H54 (cell line): ENCODE measurements around the gene PNPLA5.

Source experiments
- DNase-seq: peaks from one replicate; pipeline ENCODE4 v3.0.0; 2011; ENCODE audit warnings: low spot score, mixed read lengths; ENCODE audit not compliant: insufficient read length
- FAIRE-seq: peaks from 3 replicates; lab custom pipeline; 2011; peaks lifted over from hg19 to GRCh38; lab: Jason Lieb, UNC
- POLR2A ChIP-seq: IDR thresholded peaks from 2 replicates; pipeline ENCODE4 v1.6.1; 2011; ENCODE audit warnings: low read depth, mild to moderate bottlenecking, low read length

Gene PNPLA5

DNA sequence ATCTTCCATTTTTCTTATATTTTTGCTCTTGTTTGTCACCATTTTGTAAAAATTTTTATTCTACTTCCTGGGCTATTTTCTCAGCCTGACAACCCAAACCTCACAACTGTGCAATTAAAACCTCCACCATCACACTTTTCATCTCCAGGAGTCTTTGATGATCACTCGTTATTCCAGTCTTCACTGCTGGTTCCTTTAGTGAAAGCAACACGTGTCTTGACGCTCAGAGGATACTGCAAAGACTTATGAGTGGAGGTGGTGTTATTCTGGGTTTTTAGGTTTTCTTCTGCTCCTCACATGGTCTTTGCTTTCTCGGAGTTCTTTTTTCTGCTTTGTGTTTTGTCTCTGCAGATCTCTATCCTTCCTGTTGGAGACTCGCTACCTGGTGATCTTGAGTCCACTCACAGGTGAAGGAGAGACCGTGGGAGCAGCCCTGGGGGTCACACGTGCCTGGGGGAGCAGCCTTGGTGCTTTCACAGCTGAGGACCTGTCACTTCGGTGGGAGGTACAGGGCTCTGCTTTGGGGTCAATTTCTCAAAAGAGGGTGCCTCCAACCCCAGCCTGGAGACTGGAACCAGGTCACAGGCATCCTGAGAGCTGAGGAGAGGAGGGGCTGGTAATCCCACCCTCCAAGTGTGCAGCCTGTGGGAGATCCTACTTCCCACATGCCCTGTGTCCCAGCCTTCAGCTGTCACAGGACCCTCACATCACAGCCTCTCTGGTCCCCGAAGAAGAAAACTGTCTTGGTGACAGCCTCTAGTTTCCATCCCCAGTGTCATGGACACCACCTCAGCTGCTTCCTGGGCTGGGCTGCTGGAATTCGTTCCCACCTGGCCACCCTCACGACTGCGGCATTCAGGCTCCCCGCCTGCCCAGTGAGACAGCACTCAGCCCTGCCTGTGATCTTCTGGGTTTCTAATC lies 40.5 kb downstream of the PNPLA5 start:
- FAIRE-seq (no peak), DNase-seq (no peak)
- no peak for TF ChIP-seq POLR2A

DNA sequence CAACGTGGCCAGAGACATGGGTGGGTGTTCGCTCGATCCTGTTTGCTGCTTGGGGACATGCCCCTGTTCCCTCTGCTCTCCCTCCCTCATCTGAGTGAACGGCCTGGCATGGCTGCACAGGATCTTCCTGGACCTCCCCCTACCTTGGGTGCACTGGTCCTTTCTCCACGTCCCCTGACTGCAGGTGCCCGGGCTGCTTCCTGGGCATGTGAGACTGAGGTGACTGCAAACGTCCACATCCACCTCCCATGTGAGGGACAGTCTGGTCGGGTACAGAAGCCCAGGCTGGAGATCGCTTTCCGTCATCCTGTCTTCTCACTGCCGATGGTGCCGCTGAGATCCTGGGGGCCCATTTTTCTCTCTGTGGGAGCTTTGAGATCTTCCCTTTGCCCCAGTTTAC lies 41.3 kb downstream of the PNPLA5 start:
- FAIRE-seq (no peak), DNase-seq (no peak)
- TF ChIP-seq POLR2A: no peak

DNA sequence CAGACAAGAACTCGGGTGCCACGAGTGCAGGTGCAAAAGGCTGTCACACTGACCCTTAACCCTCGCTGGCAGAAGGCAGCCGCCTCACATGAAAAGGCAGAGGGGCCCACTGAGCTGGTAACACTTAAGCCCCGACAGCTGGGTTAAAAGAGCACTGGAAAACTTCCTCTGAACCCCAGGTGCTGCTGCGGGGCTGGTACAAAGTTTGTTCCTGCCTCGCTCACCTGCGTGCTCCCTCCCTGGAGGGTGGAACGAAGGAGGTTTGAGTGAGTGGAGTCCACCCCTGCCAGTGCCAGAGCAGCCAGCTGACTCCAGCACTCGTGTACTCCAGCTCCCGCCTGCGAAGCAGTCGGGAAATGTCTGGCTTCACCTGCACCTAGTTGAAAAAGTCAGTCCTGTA lies 42.1 kb downstream of the PNPLA5 start:
- TF ChIP-seq POLR2A: no peak
- DNase-seq: no peak
- FAIRE-seq: no peak

DNA sequence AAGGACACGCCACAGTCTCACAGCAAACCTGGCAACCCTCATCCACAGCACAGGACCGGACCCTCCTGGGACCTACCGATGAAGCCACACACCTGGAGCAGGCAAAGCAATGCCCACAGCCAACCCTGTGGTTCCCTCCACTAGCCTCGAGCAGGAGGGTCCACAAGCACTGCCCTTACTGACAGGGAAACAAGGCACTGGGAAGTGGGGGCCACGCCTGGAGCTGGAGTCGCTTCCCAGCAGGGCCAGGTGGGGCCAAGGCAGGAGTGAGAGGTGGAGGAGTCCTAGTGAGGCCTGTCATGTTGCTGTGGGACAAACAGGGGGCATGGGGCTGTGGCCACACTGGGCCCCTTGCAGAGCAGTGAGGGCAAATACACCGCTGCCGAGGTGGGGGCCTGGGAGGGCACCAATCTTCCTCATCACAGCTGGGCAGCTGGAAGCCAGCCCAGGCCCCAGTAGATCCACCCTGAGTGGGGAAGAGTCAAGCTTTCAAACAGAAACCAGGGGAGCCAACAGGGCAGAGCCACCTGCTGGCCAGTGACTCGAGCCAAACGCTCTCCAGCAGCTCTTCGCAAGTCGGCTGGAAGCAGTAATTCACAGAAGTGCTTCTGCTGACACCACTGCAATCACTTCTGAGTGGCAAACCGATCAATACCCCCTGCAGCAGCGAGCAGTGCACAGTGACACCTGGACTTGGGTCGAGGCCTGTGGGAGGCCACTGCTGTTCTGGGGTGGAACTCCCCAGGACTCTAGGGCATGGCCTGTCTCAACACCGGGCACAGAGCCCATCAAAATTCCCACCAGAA lies 43.2 kb downstream of the PNPLA5 start:
- no peak for DNase-seq
- TF ChIP-seq POLR2A: no peak
- FAIRE-seq: no peak

DNA sequence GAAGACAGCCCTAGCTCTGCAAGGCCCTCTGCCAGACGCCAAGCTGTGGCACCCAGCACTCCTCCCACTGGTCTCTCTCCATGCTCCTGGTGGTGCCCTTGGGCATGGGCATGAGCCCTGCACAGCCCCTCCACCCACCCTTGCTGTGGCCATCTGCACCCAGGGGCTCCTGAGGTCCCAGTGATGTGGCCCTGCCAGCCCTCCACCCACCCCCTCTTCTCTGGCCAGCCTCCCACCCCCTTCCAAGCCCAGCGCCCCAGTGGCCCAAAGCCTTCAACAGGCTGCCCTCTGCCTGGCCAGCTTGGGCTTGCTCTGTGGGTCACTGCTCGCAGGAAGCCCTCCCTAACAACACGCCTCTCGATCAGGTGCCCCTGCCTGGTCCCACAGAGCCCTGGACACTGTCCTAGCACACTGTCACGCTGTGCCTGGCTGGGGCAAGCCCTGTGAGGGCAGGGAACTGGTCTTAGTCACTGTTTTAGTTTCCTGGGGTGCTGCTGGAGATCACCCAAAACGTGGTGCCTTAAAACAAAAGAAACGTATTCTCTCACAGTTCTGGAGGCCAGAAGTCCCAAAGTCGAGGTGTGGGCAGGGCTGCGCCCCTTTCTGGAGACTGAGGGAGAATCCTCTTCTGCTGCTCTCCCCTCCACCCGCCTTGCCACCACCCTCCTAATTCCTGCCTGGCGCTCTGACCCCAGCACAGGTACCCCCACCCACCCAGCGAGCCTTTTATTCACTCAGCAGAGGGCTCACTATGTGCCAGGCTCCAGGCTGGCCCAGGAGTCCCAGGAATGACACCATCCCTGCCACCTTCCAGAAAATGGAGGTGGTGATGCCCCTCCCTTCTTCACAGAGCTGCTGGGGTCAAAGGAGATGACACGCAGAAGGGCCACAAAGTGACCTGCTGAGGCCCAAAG lies 44.2 kb downstream of the PNPLA5 start:
- no peak for FAIRE-seq
- DNase-seq: no peak
- TF ChIP-seq POLR2A: no peak

DNA sequence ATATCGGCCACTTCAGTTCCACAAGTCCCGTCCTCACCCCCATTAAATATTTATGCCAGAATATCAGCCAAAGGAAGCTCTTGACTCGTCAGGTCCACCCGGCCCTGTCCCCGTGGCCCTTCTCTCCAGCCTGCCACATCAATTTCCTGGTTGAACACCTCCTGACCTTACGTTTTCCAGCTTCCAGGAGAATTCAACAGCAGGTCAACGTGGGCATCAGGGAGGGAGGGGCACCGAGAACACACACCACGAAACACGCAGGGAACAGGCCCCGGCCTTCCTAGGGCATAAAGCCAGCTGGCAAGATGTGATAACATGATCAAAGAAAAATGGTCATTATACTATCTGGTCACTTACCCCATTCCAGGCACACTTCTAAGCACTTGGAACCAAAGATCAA lies 44.8 kb downstream of the PNPLA5 start:
- FAIRE-seq: no peak
- no peak for TF ChIP-seq POLR2A
- DNase-seq: no peak

DNA sequence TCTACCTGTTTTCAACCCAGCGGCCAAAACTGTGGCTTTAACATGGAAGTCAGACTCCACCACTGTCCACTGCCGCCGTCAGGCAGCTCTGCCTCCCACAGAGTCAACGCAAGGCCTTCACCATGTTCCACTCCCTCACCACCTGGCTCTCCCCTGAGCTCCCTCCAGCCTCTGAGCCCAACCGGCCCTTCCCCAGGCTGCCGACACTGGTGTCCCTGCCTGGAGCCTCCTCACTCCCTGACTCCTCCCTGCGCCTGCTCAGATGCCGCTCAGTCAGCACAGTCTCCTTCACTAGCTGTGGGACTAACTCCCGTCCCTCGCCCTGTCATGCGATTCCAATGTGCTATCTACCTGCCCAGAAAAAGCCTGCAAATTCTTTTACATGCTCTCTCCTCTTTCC lies 45.8 kb downstream of the PNPLA5 start:
- TF ChIP-seq POLR2A: no peak
- DNase-seq (no peak), FAIRE-seq (no peak)

DNA sequence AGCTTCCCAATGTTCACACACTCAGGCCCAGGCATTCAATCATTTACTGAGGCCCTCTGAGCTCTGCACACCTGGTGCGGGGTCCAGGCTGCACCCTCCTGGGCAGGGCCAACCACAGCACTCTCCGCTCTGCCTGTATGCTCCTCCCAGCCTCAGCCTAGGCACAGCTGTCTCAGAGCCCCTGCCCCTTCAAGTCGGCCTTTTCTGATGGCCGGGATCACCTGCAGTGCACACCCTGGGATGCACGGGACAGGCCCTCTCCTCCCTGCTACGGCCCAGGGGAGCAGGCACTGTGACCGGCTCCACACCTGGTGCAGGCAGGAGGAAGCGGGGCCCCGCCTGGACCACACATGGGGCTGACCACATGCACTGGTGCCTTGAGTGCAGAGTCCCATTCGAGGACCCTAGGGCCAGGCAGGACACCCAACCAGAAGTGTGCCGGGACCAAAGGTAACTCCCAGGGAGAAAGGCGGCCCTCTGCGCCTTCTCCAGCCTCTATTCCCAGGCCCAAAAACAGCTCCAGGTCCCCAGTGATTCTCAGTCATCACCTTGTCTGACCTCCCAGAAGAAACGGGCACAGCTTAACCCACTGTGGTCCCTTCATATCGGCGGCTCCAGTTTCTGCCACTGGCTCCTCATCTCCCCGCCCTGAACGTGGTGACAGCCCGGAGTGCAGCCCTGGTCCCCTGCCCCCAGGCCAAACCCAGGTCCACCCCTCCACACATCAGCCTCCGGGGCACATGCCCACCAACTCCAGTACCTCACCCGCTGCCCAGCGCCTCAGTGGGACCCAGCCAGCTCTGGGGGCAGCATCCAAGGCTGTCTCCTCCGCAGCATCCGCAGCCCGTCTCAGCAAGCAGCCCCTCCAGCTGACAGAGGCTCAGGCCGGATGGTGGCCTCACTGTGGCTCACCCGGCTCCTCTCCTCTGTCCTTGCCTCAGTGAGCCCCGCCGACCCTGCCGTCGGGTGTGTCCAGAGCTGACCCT lies 47.0 kb downstream of the PNPLA5 start:
- DNase-seq (no peak), FAIRE-seq (no peak)
- no peak for TF ChIP-seq POLR2A

DNA sequence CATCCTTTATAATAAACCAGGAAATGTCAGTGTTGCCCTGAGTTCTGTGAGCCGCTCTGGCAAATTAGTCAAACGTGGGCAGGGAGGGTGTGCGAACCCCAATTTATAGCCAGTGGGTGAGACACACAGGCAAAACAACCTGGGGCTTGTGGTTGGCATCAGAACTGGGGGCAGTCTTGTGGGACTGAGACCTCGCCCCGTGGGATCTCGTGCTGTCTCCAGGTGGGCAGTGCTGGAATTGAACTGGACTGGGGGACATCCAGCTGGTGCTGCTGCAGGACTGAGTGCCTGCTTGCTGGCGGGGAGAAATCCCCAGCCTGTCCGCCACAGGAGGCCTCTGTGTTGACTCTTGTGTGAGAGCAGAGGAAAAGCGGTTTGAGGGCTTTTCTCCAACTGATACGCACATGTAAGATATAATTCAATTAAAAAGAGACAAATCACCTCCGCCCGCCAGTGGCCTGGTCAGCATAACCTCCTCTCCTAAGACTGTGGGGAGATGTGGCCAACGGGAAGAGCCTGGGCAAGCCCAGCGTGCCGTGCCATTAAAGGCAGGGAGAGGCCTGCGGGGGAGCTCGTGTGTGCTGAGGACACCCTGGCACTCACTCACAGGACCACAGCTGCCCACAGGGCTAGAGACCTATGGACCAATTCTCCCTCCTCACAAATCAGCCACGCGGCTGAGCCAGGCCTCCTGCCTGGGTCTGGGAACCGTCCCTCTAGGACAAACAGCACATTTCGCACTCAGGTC lies 47.9 kb downstream of the PNPLA5 start:
- no peak for TF ChIP-seq POLR2A
- DNase-seq (no peak), FAIRE-seq (no peak)

DNA sequence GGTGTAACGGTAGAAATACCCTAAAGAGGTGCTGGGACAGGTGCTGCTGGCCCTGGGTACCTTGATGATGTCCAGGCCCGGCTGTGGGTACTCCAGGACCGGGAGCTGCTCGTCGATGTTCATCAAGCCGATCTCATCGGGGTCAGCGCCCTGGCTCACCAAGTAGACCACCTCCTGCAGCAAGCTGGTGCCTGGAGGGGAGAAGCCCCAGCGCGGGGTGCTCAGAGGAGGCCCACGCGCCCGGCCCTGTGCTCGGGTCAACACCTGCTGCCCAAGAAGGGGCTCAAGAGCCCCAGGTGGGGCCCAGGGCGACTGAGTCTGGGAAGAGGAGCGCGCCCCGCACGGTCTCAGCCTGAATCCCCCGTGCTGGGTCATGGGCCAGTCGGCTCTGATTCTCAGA lies 50.1 kb downstream of the PNPLA5 start:
- FAIRE-seq (no peak), DNase-seq (no peak)
- TF ChIP-seq POLR2A: no peak

DNA sequence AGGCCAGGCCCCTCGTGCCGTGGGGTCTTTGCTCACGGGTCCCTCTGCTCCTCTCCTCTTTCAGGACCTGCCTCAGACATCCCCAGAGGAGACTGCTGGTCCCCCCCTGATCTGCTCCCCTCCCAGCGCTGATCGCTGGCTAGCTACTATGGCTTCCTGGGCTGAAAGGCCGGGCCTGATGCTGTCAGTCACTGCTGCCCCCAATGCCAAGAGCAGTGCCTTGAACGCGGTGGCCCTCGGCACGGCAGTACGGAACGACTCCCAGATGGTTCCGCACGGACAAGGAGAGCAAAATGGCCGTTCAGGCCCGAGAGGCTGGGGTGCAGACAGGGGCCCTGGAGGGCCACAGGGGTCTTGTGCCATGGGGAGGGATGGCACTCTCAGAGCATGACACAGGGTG lies 51.0 kb downstream of the PNPLA5 start:
- TF ChIP-seq POLR2A: no peak
- DNase-seq (no peak), FAIRE-seq (no peak)

DNA sequence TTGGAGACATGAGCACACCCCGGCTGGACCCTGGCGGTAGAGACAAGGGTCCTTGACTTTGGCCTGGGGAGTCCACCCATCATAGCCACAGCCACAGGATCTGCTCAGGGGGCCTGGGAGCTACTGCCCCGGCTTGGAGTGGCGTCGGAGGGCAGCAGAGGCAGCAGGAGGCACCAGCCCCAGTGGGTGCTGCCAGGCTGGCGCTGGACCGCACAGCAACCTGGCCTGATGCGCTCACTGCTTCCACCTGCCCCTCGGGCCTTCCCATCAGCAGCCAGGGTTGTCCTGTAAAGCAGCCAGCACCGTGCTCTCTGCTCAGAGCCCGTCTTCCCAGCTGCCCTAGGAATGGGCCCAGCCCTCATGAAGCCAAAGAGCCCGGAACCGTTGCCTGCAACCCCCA lies 51.4 kb downstream of the PNPLA5 start:
- FAIRE-seq (no peak), DNase-seq (no peak)
- TF ChIP-seq POLR2A: no peak
